OCI-LY1 (cell line): ENCODE results near the gene CLIC6.

Experiments
- H2AFZ ChIP-seq: fragments of 200-600 bp; sonication (generic), shearing (Covaris generic); 2 replicates; pipeline ENCODE4 v1.6.0; 2014; ENCODE audit warnings: antibody characterized with exemption, mild to moderate bottlenecking, low read length
- H3F3A ChIP-seq: fragments of 200-600 bp; sonication (generic), shearing (Covaris generic); 2 replicates; pipeline ENCODE4 v1.6.0; 2014; ENCODE audit warnings: mild to moderate bottlenecking, antibody characterized with exemption, low read length, moderate library complexity; ENCODE audit not compliant: insufficient read depth
- H3K27ac ChIP-seq: fragments of 200-600 bp; sonication (generic); 2 replicates; pipeline ENCODE4 v1.5.1; 2014; ENCODE audit warnings: low read length, mixed run types, mild to moderate bottlenecking, low read depth; ENCODE audit not compliant: poor library complexity, severe bottlenecking
- H3K27me3 ChIP-seq: fragments of 200-600 bp; sonication (generic); 2 replicates; pipeline ENCODE4 v1.6.0; 2014; ENCODE audit warnings: antibody characterized with exemption, mild to moderate bottlenecking, low read length, moderate library complexity; ENCODE audit not compliant: insufficient read depth
- H3K36me3 ChIP-seq: fragments of 200-600 bp; sonication (generic); 2 replicates; pipeline ENCODE4 v1.6.1; 2014; ENCODE audit warnings: mild to moderate bottlenecking, antibody characterized with exemption, low read length, moderate library complexity, mixed read lengths; ENCODE audit not compliant: insufficient read depth
- H3K4me1 ChIP-seq: fragments of 200-600 bp; sonication (generic); 2 replicates; pipeline ENCODE4 v1.5.1; 2014; ENCODE audit warnings: mild to moderate bottlenecking, low read length, moderate library complexity; ENCODE audit not compliant: insufficient read depth, severe bottlenecking
- H3K4me2 ChIP-seq: fragments of 200-600 bp; sonication (generic), shearing (Covaris generic); 2 replicates; pipeline ENCODE4 v1.6.1; 2014; ENCODE audit warnings: low read length
- H3K4me3 ChIP-seq: fragments of 200-600 bp; sonication (generic); 2 replicates; pipeline ENCODE4 v1.5.1; 2014; ENCODE audit warnings: low read length, low read depth, mild to moderate bottlenecking, mixed read lengths; ENCODE audit not compliant: poor library complexity, severe bottlenecking
- H3K79me2 ChIP-seq: fragments of 200-600 bp; shearing (Covaris generic); 2 replicates; pipeline ENCODE4 v1.6.1; 2016; ENCODE audit warnings: mixed run types, low read length, mixed read lengths; ENCODE audit not compliant: insufficient read depth
- H3K9ac ChIP-seq: fragments of 200-600 bp; sonication (generic), shearing (Covaris generic); 2 replicates; pipeline ENCODE4 v1.6.1; 2014; ENCODE audit warnings: mild to moderate bottlenecking, low read length, mixed read lengths
- H3K9me2 ChIP-seq: fragments of 200-600 bp; sonication (generic), shearing (Covaris generic); 2 replicates; pipeline ENCODE4 v1.6.1; 2014; ENCODE audit warnings: low read depth, mild to moderate bottlenecking, low read length, mixed read lengths
- H3K9me3 ChIP-seq: fragments of 200-600 bp; shearing (Covaris generic); 2 replicates; pipeline ENCODE4 v1.6.1; 2014; ENCODE audit warnings: low read length, mixed read lengths
- H4K20me1 ChIP-seq: fragments of 200-600 bp; sonication (generic), shearing (Covaris generic); 2 replicates; pipeline ENCODE4 v1.6.0; 2016; ENCODE audit warnings: mild to moderate bottlenecking, low read length; ENCODE audit not compliant: insufficient read depth
- EZH2 ChIP-seq: fragments of 200-600 bp; sonication (generic), shearing (Covaris generic); IDR thresholded peaks from 2 replicates; pipeline ENCODE4 v1.8.0; 2017; ENCODE audit warnings: borderline replicate concordance, mixed run types, mild to moderate bottlenecking, antibody characterized with exemption, low read length, moderate library complexity, mixed read lengths
- TF ChIP-seq, protein P1 (sequence below): fragments of 200-600 bp; sonication (generic), shearing (Covaris generic); IDR thresholded peaks from 2 replicates; pipeline ENCODE4 v1.5.1; 2017; ENCODE audit warnings: mild to moderate bottlenecking, antibody characterized with exemption, low read length, moderate library complexity, mixed read lengths

The CLIC6 gene

DNA sequence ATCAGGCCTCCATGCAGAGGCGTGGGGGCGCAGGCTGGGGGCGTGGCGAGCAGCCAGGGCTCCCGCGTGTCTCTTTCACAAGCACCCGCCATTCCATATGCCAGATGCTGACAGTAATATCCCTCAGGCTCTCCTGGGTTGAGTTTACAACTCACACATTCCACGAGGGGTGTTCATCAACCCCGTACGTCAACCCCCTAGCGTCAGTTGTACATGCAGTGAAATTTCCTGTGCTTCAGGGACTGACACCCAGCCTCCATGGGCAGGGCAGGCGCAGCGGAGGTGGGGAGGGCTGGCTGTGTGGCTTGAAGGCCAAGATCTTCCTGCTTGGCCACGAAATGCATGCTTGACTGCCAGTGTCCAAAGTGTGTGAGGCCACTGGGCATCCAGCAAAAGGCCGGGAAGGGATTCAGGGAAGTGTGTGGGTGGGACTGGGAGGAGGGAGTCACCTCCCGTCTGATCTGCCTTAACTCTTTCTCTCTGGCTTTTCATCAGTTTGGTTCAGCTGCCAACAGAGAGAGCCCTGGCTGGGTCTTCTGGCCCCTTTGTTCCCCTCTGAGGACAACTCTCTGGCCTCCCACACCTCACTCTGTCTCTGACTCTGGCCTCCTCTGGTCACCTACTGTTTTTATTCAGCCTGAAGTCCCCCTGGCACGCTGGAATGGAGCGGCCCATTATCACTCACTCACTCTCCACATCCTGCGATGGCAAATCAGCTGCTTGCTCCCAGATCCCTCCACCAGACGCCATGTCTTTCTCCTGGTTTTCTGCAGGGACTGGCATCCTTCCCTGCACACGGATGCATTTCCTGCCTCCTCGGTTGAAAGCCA is 33.8 kb downstream of the CLIC6 start:
- Histone ChIP-seq H3K9me2 (no peaks in the 10 kb centered on the region), H3K9me3 (no peaks in the 10 kb centered on the region), H3K9ac (no peak overlapping the region), H3F3A (no peaks in the 10 kb centered on the region), H3K4me2 (no peak overlapping the region), H3K79me2 (no peaks in the 10 kb centered on the region), H3K27me3 (no peaks in the 10 kb centered on the region; the same call in 1 of the 2 replicates), H3K36me3 (no peaks in the 10 kb centered on the region), H3K27ac (no peak overlapping the region), H2AFZ (no peak overlapping the region), H3K4me3 (no peak overlapping the region), H4K20me1 (no peaks in the 10 kb centered on the region), H3K4me1 (peaks cover 16% of the 10 kb centered on the region)
- no peak for TF ChIP-seq EZH2
- TF ChIP-seq, protein P1, sequence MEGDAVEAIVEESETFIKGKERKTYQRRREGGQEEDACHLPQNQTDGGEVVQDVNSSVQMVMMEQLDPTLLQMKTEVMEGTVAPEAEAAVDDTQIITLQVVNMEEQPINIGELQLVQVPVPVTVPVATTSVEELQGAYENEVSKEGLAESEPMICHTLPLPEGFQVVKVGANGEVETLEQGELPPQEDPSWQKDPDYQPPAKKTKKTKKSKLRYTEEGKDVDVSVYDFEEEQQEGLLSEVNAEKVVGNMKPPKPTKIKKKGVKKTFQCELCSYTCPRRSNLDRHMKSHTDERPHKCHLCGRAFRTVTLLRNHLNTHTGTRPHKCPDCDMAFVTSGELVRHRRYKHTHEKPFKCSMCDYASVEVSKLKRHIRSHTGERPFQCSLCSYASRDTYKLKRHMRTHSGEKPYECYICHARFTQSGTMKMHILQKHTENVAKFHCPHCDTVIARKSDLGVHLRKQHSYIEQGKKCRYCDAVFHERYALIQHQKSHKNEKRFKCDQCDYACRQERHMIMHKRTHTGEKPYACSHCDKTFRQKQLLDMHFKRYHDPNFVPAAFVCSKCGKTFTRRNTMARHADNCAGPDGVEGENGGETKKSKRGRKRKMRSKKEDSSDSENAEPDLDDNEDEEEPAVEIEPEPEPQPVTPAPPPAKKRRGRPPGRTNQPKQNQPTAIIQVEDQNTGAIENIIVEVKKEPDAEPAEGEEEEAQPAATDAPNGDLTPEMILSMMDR = no peak

DNA sequence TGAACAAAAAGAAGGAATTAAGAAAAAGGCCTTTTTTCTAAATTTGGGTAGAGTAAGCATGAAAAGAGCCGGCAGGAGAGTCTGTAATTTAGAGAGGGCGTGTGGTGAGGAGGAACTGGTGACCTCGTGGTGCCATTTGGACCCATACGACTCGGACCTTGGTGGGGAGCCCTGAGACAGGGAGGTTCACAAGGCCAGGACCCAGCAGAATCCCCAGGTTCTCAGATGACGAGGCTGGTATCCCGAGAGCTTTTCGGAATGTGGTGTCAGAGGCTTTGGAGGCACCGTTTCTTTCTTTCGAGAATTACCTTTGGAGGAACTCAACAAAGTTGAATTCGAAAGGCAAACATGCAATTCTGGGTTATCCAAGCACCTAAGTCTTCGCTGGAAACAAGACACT is 34.8 kb downstream of the CLIC6 start:
- Histone ChIP-seq H3K36me3 (no peaks in the 10 kb centered on the region), H3K4me2 (no peak overlapping the region), H3F3A (no peaks in the 10 kb centered on the region), H3K27ac (no peak overlapping the region), H3K9ac (no peak overlapping the region), H3K79me2 (no peaks in the 10 kb centered on the region), H3K9me2 (no peaks in the 10 kb centered on the region), H3K4me3 (no peak overlapping the region), H3K27me3 (no peaks in the 10 kb centered on the region; the same call in 1 of the 2 replicates), H4K20me1 (no peaks in the 10 kb centered on the region), H3K9me3 (no peaks in the 10 kb centered on the region), H2AFZ (no peak overlapping the region), H3K4me1 (peaks cover 26% of the 10 kb centered on the region)
- TF ChIP-seq, protein P1 = no peak

DNA sequence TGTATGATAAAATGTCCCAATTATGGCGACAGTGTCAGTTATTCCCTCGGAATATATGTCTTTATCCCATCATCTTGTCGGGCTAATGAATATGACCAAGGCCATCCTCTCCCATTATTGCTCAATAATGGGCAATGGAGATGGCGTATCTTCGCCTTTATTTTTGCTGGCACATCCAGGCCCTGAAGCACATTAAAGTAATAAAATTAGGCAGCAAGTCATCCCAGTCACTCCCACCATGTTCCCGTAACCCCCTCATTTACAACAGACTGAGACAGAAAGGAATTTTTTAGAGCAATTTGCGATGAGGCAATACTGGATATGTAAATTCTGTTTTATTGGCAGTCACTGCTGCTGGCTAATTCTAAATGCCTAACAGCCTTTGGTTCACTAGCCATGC is 35.3 kb downstream of the CLIC6 start:
- Histone ChIP-seq H3K9me2 (no peaks in the 10 kb centered on the region), H3K9me3 (no peaks in the 10 kb centered on the region), H3K79me2 (no peaks in the 10 kb centered on the region), H3K9ac (no peak overlapping the region), H3K4me3 (no peak overlapping the region), H3K4me1 (peaks cover 26% of the 10 kb centered on the region), H3K27me3 (no peaks in the 10 kb centered on the region; the same call in 1 of the 2 replicates), H4K20me1 (no peaks in the 10 kb centered on the region), H3K27ac (no peak overlapping the region), H2AFZ (no peak overlapping the region), H3K4me2 (no peak overlapping the region), H3K36me3 (no peaks in the 10 kb centered on the region), H3F3A (no peaks in the 10 kb centered on the region)
- no peak for TF ChIP-seq EZH2
- TF ChIP-seq, protein P1 = no peak
